HG03135 (cell line): ENCODE measurements around the gene CCL7.

ENCODE experiments used
- ATAC-seq: cut with Tn5 transposase; IDR thresholded peaks from one replicate; pipeline ENCODE4 v1.9.1; 2021; ENCODE audit warnings: mild to moderate bottlenecking, moderate library complexity; ENCODE audit not compliant: unreplicated experiment

The CCL7 gene

DNA sequence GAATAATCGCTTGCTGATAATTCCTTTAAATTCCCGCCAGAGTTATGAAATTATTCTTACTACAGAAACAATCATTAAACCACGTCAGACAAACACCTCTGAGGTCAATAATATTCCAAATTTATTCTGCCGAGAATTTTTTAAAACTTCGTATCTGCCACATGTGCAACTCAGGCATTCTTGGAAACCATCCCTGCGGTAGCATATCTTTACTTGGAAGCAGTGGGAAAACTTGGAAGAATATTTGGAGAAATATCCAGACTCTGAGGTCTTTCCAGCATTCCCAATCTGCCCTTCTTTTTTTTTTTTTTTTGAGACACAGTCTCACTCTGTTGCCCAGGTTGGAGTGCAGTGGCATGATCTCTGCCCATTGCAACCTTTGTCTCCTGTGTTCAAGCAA, 13.6 kb downstream of the CCL7 start:
- ATAC-seq = no peak

DNA sequence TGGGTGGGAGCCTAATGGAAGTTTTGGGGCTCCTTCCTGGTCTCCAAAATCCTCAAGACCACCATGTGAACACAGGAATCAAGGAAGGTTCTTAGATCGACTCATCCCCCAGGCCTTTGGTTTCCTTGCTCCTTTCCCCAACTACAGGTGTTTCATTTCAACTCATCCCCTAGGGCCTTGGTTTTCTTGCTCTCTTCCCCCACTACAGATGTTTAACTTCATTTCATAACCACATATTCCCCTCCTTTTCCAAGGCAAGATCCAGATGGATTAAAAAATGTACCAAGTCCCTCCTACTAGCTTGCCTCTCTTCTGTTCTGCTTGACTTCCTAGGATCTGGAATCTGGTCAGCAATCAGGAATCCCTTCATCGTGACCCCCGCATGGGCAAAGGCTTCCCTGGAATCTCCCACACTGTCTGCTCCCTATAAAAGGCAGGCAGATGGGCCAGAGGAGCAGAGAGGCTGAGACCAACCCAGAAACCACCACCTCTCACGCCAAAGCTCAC, 15.3 kb downstream of the CCL7 start, which contains the start of gene CCL11:
Gene CCL11, plus strand, starts transcription at position 457 of the 507 bp plus-strand sequence. CDS start 67 bp downstream, outside the sequence.
- ATAC-seq = no peak

DNA sequence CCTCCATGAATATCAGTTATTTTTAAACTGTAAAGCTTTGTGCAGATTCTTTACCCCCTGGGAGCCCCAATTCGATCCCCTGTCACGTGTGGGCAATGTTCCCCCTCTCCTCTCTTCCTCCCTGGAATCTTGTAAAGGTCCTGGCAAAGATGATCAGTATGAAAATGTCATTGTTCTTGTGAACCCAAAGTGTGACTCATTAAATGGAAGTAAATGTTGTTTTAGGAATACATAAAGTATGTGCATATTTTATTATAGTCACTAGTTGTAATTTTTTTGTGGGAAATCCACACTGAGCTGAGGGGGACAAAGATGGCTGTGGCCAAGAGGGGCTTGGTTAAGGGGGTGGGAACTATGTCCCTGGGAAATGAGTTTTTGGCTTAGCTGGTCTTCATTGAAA, 17.9 kb downstream of the CCL7 start:
- ATAC-seq = no peak

DNA sequence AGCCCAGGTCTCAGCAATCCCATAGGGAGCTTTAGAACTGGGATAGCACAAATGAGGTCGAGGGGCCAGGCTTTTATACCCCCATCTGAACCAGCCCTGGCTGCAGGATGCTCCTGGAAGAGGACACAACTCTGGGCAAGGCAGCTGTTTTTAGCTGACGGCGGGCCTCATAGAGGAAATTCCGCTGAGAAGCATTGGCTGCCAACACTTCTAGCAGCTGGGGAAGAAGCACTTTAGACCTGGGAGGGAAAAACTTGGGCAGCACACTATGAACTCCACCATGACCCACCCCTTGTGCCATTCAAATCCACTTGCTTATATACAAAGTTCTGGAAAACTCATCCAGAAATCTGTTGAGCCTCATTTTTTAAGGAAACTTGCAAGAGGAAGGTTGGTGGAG, 20.6 kb downstream of the CCL7 start:
- ATAC-seq = no peak

DNA sequence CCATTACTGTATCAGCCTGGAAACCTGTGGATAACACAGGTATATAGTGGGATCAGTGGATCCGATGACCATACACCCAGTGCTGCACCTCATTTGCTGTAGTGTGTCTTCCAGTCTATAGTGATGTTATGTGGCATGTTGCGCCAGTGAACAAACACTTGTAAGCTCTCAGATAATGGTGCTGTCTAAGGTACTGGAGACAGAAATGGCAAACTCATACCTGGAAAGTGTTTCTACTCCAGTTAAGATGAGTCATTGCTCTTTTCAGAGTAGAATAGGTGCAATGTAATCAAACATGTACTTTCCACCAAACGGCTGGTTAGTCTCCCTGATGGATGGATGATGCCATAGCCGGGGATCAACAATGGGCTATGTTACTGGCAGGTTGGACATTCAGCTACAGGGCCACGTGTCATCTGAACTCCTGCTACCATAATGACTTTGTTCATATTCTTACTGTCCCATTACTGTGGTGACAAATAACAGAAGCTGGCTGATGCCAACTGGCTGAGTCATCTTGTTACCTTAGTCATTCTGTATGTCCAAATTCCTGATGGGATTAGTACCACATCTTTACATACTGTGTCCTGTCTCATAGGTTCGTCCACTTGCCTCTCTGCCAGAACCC, 21.8 kb downstream of the CCL7 start:
- ATAC-seq = no peak

DNA sequence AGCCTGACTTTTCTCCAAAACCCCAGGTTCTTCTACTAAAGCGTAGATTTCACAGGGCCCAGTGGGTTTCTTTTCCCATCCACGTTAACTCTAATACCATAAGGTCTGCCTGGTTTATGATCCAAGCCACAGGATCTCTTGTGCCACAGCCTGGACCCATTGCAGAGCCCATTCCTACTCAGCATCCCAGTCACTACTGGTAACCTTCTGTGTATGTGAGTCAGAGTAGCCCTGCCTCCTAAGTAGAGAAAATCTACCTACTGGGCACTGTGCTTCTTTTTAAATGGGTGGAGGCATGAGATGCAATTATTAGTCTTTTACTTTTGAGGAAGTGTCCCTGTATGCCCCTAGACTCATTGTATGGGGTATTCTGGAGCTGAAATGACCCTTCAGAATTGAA, 29.0 kb downstream of the CCL7 start:
- ATAC-seq = no peak

DNA sequence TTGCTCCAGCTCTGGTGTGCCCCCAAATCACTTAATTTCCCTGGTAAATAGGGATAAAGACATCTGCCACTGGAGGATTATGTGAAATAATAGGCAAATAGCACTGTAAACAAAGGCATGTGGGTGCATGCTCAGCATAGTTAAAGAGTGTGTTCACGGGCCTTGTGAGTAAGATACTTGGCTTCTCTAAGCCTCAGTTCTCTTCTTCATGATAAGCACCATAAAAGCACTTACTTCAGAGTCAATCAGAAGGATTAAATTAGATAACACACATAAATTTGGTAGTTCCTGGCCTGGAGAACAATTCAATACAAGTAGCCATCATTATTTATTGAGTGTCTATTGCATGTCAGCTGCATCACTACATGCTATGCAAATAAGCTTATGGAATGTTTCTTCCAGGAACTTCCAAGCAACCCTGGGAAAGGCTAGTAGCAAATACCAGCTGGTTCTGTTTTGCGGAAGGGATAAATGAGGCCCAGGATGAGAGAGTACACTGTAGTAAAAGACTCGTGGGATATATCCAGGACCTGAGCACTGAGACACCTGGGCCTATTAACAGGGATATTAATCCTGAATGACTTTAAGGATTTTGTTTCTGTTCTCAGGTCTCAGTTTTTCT, 30.0 kb downstream of the CCL7 start:
- ATAC-seq = no peak

DNA sequence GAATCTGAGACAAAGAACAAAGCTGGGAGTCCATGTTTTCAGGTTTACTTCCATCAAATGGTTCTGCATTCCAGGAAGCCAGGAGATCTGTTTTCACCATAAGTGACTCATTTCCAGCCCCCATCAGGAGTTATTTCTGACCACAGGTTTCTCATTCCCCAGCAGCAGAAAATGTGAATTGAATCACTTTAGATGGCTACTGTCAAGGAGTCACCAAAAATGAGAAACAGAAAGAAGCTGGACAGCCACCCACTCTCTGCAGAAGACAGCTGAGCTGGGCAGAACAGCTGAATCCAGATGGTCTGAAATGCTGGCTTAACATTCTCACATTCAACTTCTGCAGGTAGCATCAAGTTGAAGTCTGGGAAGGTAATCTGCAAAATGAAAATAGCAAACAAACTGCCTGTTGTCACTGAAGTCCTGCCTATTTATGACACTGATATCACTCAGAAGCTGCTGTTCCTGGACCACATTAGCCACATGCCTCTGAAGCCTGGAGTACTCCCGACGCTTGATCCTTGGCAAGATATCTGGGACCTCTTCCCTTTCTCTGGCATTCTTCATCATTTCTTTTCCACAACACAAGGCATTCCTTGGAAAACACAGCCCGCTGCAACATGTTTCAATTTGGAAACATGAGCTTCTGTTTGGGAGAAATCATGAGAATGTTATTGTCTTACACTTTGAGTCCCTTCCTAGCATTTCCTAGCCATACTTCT, 30.8 kb downstream of the CCL7 start:
- no peak for ATAC-seq

DNA sequence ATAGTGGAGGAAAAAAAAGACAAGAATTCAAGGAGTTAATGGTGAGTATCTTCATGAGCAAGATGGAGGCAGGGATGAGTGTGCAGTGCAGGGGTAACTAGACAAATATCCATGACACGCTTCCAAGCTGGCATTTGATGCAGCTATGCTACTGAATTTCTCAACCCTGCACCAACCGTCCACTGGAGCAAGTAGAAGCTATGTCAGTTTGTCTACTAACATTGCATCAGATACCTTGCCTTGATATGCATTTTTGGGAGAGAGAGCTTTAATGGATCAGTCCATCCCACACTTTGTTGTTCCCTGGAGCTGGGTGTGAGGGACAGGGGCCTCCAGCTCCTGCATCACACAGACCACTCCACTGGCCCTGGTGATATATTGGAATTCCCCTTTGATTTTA, 32.0 kb downstream of the CCL7 start:
- no peak for ATAC-seq

DNA sequence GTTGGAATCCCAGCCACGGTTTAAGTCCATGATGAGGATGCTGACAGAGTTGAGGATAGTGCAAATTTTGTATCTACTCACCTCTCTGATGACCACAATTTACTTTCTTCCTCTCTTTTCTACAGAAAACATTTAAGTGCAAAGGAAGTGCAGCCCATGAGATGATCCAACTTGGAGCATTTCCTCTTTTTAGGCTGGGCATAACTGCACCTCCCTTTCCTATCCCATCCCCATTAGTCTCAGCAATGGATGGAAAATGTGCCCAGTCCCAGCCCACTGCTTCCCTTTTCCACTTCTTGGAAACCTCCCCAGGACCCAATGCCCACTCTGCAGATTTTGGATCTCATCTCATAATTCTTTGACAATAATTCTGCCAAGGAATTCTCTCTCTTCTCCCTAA, 32.6 kb downstream of the CCL7 start:
- no peak for ATAC-seq

DNA sequence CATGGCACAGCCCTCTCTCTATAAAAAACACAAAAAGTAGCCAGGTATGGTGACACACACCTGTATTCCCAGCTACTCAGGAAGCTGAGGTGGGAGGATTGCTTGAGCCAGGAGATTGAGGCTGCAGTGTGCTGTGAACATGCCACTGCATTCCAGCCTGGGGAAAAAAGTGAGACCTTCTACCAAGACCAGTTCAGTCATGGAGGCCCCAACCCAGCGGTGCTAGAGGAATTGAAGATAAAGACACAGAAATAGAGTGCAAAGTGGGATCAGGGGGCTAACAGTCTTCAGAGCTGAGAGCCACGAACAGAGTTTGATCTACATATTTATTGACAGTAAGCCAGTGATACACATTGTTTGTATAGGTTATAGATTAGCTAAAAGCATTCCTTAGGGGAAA, 33.6 kb downstream of the CCL7 start:
- no peak for ATAC-seq

DNA sequence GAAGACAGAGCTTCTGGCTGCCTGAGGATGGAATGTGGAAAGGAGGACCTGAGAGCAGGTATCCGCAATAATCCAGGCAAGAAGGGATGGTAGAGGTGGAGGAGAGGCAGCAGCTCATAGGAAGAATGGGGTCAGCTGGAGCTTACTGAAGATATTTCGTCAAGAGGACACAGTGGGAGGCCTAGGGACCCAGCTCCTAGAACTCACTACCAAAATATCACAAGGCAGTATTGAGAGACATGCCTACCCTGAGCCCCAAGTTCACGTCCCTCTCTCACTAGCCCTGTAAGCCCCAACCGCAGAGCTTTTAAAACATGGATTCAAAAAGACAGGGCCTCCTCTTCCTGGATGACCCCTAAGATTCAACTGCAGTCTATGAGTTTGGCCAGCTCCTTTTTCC, 35.0 kb downstream of the CCL7 start:
- no peak for ATAC-seq

DNA sequence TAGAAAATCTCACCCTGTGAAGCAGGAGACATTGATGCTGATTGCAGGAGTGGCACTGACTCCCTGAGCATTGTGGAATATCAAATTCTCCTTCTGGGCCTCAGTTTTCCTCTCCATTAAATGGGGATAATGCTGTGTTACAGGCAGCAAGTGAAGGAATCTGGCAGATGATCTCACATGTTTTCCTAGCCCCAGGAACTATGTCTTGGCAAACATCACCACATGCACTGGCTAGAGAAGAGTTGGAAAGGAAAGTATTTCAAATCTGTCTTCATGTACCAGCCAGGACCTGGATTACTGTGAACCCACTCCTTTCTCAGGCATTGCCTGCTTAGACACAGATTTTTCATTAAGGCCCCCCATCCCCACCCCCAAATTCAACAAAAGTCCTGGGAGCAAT, 35.6 kb downstream of the CCL7 start:
- ATAC-seq = no peak

DNA sequence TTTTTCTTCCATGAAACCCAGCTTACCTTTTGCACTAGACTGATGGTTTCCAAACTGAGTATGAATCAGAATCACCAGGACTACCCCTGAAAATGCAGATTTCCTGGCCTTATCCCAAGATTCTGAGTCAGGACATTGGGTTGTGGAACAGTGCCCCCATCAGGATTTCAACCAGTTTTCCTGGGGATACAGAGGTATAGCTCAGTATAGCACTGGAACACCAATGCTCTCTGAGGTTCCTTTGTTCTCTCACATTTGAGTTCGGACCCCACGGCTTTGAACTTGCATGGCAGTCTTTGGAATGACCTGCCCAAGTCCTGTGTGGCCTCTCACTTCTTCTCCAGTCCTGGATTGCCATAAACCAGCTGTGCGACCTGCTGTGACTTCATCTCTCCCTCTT, 36.4 kb downstream of the CCL7 start:
- ATAC-seq = no peak

DNA sequence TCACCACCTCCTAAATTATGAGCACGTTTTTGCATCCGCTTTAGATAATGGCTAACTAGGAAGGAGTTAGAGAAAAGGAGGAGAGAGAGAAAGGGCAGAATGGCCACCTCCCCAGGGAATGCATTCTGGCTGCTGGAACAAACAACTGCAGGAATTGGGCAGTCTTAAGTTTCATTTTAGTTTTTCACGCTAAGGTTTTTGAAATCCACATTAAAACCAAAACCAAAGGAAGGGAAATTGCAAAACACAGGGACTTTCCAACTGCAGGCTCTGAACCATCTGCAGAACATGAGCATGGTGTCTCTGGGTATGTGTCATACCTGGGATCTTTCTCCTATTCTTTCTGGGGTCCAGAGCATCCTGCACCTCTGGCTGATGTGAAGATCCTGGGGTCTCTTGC, 37.1 kb downstream of the CCL7 start:
- no peak for ATAC-seq

DNA sequence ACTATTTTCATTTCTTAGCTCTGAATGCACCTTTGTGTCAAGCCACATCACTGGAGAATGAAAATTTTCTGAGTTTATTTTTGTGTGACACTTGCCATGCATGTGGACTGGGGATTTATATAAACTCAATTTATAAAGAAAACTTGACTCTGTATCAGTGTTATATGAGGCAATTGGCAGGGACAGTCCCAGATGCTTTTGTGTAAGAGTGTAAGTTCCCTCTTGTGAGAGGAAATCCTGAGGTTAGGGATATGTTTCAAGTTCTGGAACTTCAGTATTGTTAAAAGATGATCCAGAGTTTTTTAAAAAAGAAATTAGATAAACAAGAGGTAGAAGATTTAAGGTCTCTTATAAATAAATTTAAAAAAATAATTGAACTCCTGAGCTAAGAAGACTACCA, 38.4 kb downstream of the CCL7 start:
- no peak for ATAC-seq

DNA sequence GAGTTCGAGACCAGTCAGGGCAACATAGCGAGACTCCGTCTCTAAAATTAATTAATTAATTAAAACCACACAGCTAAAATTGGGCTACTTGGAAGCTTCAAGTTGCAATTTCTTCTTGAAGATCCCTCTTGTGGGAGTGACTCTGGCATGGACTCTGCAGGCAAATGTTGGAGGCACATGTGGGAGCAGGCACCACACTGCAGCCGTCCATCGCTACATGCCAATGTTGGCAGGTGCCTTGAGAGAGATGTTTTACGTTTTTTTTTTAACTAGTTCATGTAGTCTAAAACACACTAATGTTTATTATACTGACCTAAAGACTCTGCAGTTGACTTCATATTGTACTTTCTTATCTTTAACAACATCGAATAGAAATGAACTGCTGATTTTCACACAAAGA, 41.3 kb downstream of the CCL7 start:
- ATAC-seq = no peak

DNA sequence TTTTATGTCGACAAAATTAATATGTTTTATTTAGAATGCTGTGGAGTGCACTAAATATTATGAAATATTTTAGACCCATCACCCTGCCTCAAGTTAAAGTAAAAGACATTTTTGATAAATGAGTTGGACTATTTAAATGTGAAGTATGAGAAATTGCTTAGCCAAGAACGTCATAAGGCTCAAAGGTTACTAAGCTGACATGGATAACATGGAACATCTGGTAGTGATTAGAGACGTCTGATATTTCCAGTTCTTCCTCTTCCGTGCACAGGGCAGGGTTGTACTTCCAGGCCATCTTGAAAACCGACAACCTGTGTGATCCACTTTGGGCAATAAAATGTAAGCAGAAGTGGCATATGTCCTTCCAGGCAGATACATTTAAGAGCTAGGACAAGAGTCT, 42.1 kb downstream of the CCL7 start:
- no peak for ATAC-seq

DNA sequence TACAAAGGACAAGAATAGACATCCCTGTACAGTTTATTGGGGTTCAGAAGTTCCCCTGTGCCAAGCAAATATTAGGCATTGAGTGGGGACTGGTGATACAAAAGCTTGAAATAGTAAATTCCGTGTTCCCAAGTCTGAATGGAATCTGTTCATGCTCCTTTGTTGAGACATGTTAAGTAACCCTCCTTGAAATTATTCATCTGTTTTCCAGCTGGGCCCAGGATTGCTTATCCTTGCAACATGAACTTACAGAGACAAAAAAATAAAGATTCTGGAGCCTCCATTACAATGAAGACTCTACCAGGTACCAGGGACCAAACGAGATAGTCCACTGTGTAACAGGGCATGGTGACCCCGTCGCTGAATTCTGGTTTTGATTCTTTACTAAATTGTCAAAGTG, 43.1 kb downstream of the CCL7 start:
- ATAC-seq = no peak

DNA sequence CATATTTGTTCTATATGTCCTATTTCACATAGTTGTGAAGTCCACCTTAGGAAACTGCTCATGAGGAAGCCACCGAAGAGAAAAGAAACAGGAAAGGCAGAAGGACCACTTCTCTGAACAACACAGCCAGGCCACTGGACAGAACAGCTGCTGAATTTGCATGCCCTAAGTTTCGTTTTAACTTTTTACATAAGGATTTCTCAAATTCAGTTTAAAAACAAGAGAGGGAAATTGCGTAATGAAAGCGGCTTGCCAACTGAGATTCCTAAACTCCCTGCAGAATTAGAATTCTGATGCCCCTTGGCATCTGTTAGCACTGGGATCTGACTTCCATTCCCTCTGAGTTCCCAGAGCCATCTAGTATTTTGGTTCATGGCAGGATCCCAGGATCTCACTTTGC, 44.3 kb downstream of the CCL7 start:
- ATAC-seq = no peak

DNA sequence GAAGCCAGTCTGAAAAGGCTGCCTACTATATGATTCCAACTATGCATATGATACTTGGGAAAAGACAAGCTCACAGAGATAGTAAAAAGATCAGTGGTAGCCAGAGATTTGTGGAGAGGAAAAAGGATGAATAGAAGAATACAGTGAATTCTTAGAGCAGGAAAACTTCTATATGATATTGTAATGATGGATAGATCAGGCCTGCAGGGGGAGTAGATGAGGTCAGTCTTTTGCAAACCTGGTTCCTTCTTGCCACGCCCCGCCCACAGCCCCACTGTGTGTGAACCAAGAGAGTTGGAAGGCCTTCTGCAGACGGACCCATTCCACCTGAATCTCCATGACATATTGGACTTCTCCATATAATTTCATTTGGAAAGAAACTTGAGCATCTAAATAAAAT, 48.5 kb downstream of the CCL7 start:
- ATAC-seq = no peak

DNA sequence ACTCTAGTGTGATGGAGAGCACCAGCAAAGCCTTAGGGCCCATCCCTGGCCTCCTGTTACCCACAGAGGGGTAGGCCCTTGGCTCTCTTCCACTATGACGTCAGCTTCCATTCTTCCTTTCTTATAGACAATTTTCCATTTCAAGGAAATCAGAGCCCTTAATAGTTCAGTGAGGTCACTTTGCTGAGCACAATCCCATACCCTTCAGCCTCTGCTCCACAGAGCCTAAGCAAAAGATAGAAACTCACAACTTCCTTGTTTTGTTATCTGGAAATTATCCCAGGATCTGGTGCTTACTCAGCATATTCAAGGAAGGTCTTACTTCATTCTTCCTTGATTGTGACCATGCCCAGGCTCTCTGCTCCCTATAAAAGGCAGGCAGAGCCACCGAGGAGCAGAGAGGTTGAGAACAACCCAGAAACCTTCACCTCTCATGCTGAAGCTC, 49.0 kb downstream of the CCL7 start, which contains the start of gene CCL8:
Gene CCL8, plus strand, starts transcription at position 397 of the 445 bp plus-strand sequence. CDS start 67 bp downstream, outside the sequence.
- no peak for ATAC-seq
